PC-9 (cell line): ENCODE results near the gene CFAP68. TPM values are rescaled to one million over a fixed set of nuclear protein-coding genes. Genes with fewer than 3 reads are reported as not detected.

Source experiments
- BruUV-seq: library from RNA; stranded (reverse); fragments of 400-500 nt; replicated peaks from 2 replicates; lab custom pipeline; 2021; lab: Mats Ljungman, UMichigan
- CTCF ChIA-PET: fragments of 300-600 bp; sonication (Branson Sonifier 250); formaldehyde crosslinking; loops from one replicate; lab custom pipeline; 2022; ENCODE audit warnings: antibody characterized with exemption; lab: Charles Lee
- POLR2A ChIA-PET: fragments of 300-600 bp; sonication (Branson Sonifier 250); formaldehyde crosslinking; loops from one replicate; lab custom pipeline; 2022; ENCODE audit warnings: antibody characterized with exemption; ENCODE audit not compliant: unreplicated experiment; lab: Charles Lee
- DNase-seq, 2 experiments: peaks; one replicate each; pipeline versions ENCODE4 v3.0.0 to v3.0.0-alpha.2; 2015 to 2022; ENCODE audit warnings: mixed read lengths in 1 of 2
- H2AFZ ChIP-seq: fragments of 200-600 bp; sonication (generic); 2 replicates; pipeline ENCODE4 v1.8.1; 2017; ENCODE audit warnings: antibody characterized with exemption
- H3F3A ChIP-seq: fragments of 200-600 bp; sonication (generic); 2 replicates; pipeline ENCODE4 v1.8.1; 2017; ENCODE audit warnings: antibody characterized with exemption, mild to moderate bottlenecking, low read depth; ENCODE audit not compliant: insufficient read depth
- H3K27ac ChIP-seq: fragments of 200-600 bp; sonication (generic); 2 replicates; pipeline ENCODE4 v1.6.1; 2016; ENCODE audit warnings: mixed run types
- H3K27me3 ChIP-seq: fragments of 200-600 bp; sonication (generic); 2 replicates; pipeline ENCODE4 v1.6.1; 2016; ENCODE audit warnings: low read depth, mixed run types; ENCODE audit not compliant: insufficient read depth
- H3K36me3 ChIP-seq: fragments of 200-600 bp; sonication (generic); 2 replicates; pipeline ENCODE4 v1.6.1; 2016; ENCODE audit warnings: low read depth, mixed run types
- H3K4me1 ChIP-seq: fragments of 200-600 bp; sonication (generic); replicated peaks from 2 replicates; pipeline ENCODE4 v1.6.1; 2016; ENCODE audit warnings: mixed run types; ENCODE audit not compliant: insufficient read depth
- H3K4me2 ChIP-seq: fragments of 200-600 bp; sonication (generic); 2 replicates; pipeline ENCODE4 v1.6.1; 2017; ENCODE audit warnings: mixed run types
- H3K4me3 ChIP-seq: fragments of 200-600 bp; sonication (generic); 2 replicates; pipeline ENCODE4 v1.6.1; 2016; ENCODE audit warnings: mixed run types
- H3K79me2 ChIP-seq: fragments of 200-600 bp; sonication (generic); 2 replicates; pipeline ENCODE4 v1.6.1; 2017; ENCODE audit warnings: low read depth, mixed run types
- H3K9me2 ChIP-seq: fragments of 200-600 bp; sonication (generic); 2 replicates; pipeline ENCODE4 v1.8.1; 2017; ENCODE audit warnings: mild to moderate bottlenecking; ENCODE audit not compliant: insufficient read depth
- H3K9me3 ChIP-seq: fragments of 200-600 bp; sonication (generic); 2 replicates; pipeline ENCODE4 v1.8.1; 2016; ENCODE audit warnings: low read depth; ENCODE audit not compliant: insufficient read depth
- H4K20me1 ChIP-seq: fragments of 200-600 bp; sonication (generic); 2 replicates; pipeline ENCODE4 v1.8.1; 2017; ENCODE audit not compliant: insufficient read depth
- CTCF ChIP-seq: fragments of 200-600 bp; sonication (generic); conservative IDR thresholded peaks from 2 replicates; pipeline ENCODE4 v1.6.1; 2017; ENCODE audit warnings: mixed run types, antibody characterized with exemption, mild to moderate bottlenecking, moderate library complexity
- EZH2 ChIP-seq: fragments of 200-600 bp; sonication (generic); IDR thresholded peaks from 2 replicates; pipeline ENCODE4 v1.8.0; 2017; ENCODE audit warnings: antibody characterized with exemption, low read depth
- intact Hi-C: fragments of 100-400 bp; cut with micrococcal nuclease; formaldehyde crosslinking; loops from one replicate; pipeline ENCODE4 v1.10.0; 2022; ENCODE audit not compliant: unreplicated experiment
- total RNA-seq: library from RNA; stranded (reverse); gene quantifications from 2 replicates; pipeline ENCODE4 v1.2.3, GENCODE V29; 2021

CFAP68 gene
- total RNA-seq, 1 experiment from 2014 or later: 46.8 TPM

DNA sequence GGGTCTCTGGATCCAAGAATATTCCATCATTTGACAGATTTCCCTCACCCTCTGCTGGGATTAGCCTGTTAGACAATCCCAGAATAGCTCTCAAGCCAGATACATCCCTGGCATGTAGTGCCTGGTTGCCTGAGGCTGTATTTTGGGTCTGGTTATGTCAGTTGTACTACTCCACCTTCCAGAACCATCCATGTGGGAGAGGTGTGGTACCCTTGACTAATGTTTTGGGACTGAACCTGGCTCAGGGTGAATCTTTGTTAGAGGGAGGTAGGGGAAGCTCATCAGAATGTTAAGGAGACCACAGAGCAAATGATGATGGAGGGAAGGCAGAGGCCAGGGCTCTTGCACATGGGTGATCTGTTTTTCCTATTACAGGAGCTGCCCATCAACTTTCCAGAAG is 44.6 kb downstream of the CFAP68 start:
- H3K27me3 ChIP-seq: no peaks in the 10 kb centered on the region
- no peaks in the 10 kb centered on the region for H3K36me3 ChIP-seq
- CTCF ChIA-PET: no interaction called here
- H3K4me1 ChIP-seq: peaks cover 44% of the 10 kb centered on the region
- H3F3A ChIP-seq: peaks cover 33% of the 10 kb centered on the region
- H3K4me2 ChIP-seq: no peak overlapping the region
- no peaks in the 10 kb centered on the region for H3K79me2 ChIP-seq
- BruUV-seq: no TSS peak
- no peak overlapping the region for H3K4me3 ChIP-seq
- no peaks in the 10 kb centered on the region for H3K9me3 ChIP-seq
- no peak for TF ChIP-seq EZH2
- no peak for TF ChIP-seq CTCF
- intact Hi-C loops: no loop called here
- no peak overlapping the region for H2AFZ ChIP-seq
- no peaks in the 10 kb centered on the region for H3K9me2 ChIP-seq
- no peak for DNase-seq
- H3K27ac ChIP-seq: no peak overlapping the region; the same call in 1 of the 2 replicates
- POLR2A ChIA-PET: no interaction called here
- H4K20me1 ChIP-seq: no peaks in the 10 kb centered on the region

GRCh38 chr11:111925953-111926352 is 46.6 kb downstream of the CFAP68 start:
- Histone ChIP-seq H3K27ac (peak overlapping the region; percentile 62), H3F3A (peaks cover 24% of the 10 kb centered on the region), H3K79me2 (no peaks in the 10 kb centered on the region), H3K36me3 (no peaks in the 10 kb centered on the region), H3K4me2 (peak overlapping the region; percentile 77), H3K4me1 (peaks cover 36% of the 10 kb centered on the region), H3K9me3 (no peaks in the 10 kb centered on the region), H3K27me3 (no peaks in the 10 kb centered on the region), H4K20me1 (no peaks in the 10 kb centered on the region), H3K9me2 (no peaks in the 10 kb centered on the region), H2AFZ (peak overlapping the region; percentile 81), H3K4me3 (peak overlapping the region; percentile 59; the same call in 1 of the 2 replicates)
- no peak for DNase-seq
- ChIA-PET CTCF (interaction anchor here (0.5 to 1.6 kb wide), 4 partner anchors 48 to 354 kb away, joined by 3 to 7 read pairs (median 4); no protein-coding TSS in a partner anchor), POLR2A (interaction anchor here (0.5 to 1.6 kb wide), 2 partner anchors 56 to 345 kb away, joined by 3 to 7 read pairs; no protein-coding TSS in a partner anchor)
- no TSS peak for BruUV-seq
- intact Hi-C loops: loop anchor here (1.0 to 2.0 kb wide), 2 partner anchors 47 to 57 kb away; partner anchors contain the start of genes CFAP68 and FDXACB1
- TF ChIP-seq EZH2 (no peak), CTCF (no peak)

GRCh38 chr11:111926505-111927391 is 47.4 kb downstream of the CFAP68 start:
- BruUV-seq: no TSS peak
- peak overlapping the region; percentile 59 for H3K4me3 ChIP-seq
- H2AFZ ChIP-seq: peak overlapping the region; percentile 81
- peaks cover 24% of the 10 kb centered on the region for H3F3A ChIP-seq
- intact Hi-C loops: loop anchor here (1.0 to 2.0 kb wide), 2 partner anchors 47 to 56 kb away; partner anchors contain the start of genes CFAP68 and FDXACB1
- H3K79me2 ChIP-seq: no peaks in the 10 kb centered on the region
- H3K9me3 ChIP-seq: no peaks in the 10 kb centered on the region
- peak; percentile 93 to 98 for DNase-seq
- no peaks in the 10 kb centered on the region for H3K9me2 ChIP-seq
- ChIA-PET CTCF (interaction anchor here (0.8 to 1.6 kb wide), 3 partner anchors 55 to 353 kb away, joined by 4 to 7 read pairs (median 5); no protein-coding TSS in a partner anchor), POLR2A (interaction anchor here (0.5 to 1.6 kb wide), 10 partner anchors 8 to 1948 kb away, joined by 3 to 13 read pairs (median 4); partner anchors contain the start of genes ALG9, C11orf52 and DLAT)
- peak overlapping the region; percentile 92 for H3K4me2 ChIP-seq
- no peak for TF ChIP-seq CTCF
- no peak for TF ChIP-seq EZH2
- peak overlapping the region; percentile 62 for H3K27ac ChIP-seq
- no peaks in the 10 kb centered on the region for H3K36me3 ChIP-seq
- no peaks in the 10 kb centered on the region for H3K27me3 ChIP-seq
- H3K4me1 ChIP-seq: peaks cover 36% of the 10 kb centered on the region
- H4K20me1 ChIP-seq: no peaks in the 10 kb centered on the region
